HepG2 (cell line): ENCODE data around the gene FHL1. TPM values are rescaled to one million over a fixed set of nuclear protein-coding genes. Genes with fewer than 3 reads are reported as not detected.

ENCODE experiments used
- ATAC-seq: fragments of 200-7000 bp; cut with Tn5 transposase; 3 replicates; pipeline ENCODE4 v1.9.1; 2020; ENCODE audit warnings: mild to moderate bottlenecking, moderate library complexity
- BruUV-seq: library from RNA; stranded (reverse); fragments of 400-500 nt; replicated peaks from 2 replicates; lab custom pipeline; 2021; lab: Mats Ljungman, UMichigan
- CTCF ChIA-PET: fragments of 300-600 bp; formaldehyde crosslinking; extraction: SDS; loops from one replicate; lab custom pipeline; 2021; ENCODE audit warnings: low total read pairs, inconsistent platforms, low intra/inter-chr PET ratio; lab: Yijun Ruan, JAX
- POLR2A ChIA-PET: fragments of 350-600 bp; sonication (Branson Sonifier 250); formaldehyde crosslinking; loops from one replicate; lab custom pipeline; 2020; ENCODE audit warnings: antibody characterized with exemption, inconsistent platforms; lab: Yijun Ruan, JAX
- DNase-seq: peaks from one replicate; pipeline ENCODE4 v3.0.0-alpha.2; 2015; ENCODE audit warnings: low spot score
- FAIRE-seq: peaks from 3 replicates; lab custom pipeline; 2011; peaks lifted over from hg19 to GRCh38; lab: Jason Lieb, UNC
- H2AFZ ChIP-seq: one replicate; pipeline ENCODE4 v1.6.1; 2011; ENCODE audit warnings: low read length, inconsistent platforms
- H3K27ac ChIP-seq: fragments of 300-600 bp; 3 replicates; pipeline ENCODE4 v1.8.0; 2011; ENCODE audit warnings: mixed run types, mild to moderate bottlenecking, mixed read lengths, low read length, inconsistent platforms; ENCODE audit not compliant: insufficient read depth; ENCODE audit errors: extremely low read length
- H3K27me3 ChIP-seq, 2 experiments: fragments of 200-600 bp in 1 of 2; 2 replicates in 1 of 2; 3 replicates in 1 of 2; pipeline versions ENCODE4 v1.6.0 to v1.8.0; 2011; ENCODE audit warnings: low read length in 2 of 2, mild to moderate bottlenecking in 2 of 2, moderate library complexity in 2 of 2, inconsistent platforms in 1 of 2; ENCODE audit not compliant: insufficient read depth in 2 of 2, control insufficient read depth in 1 of 2
- H3K36me3 ChIP-seq, 2 experiments: fragments of 200-600 bp in 1 of 2; replicated peaks in 1 of 2; 2 replicates in 1 of 2; 3 replicates in 1 of 2; pipeline versions ENCODE4 v1.5.1 to v1.8.0; 2011; ENCODE audit warnings: low read length in 2 of 2, inconsistent platforms in 1 of 2; ENCODE audit not compliant: insufficient read depth in 2 of 2, control insufficient read depth in 1 of 2
- H3K4me1 ChIP-seq: 2 replicates; pipeline ENCODE4 v1.5.1; 2012; ENCODE audit warnings: low read length, inconsistent platforms; ENCODE audit not compliant: insufficient read depth
- H3K4me2 ChIP-seq: 2 replicates; pipeline ENCODE4 v1.6.0; 2011; ENCODE audit warnings: low read depth, low read length, inconsistent platforms
- H3K4me3 ChIP-seq, 3 experiments: fragments of 200-600 bp in 1 of 3; sonication (generic), shearing (Covaris generic) in 1 of 3; replicated peaks in 1 of 3; 2 replicates each; pipeline ENCODE4 v1.5.1; 2011 to 2016; ENCODE audit warnings: low read length in 3 of 3, inconsistent platforms in 2 of 3, low read depth in 2 of 3, mild to moderate bottlenecking in 2 of 3, control low read depth in 1 of 3, mixed read lengths in 1 of 3; ENCODE audit not compliant: insufficient read depth in 1 of 3
- H3K79me2 ChIP-seq: one replicate; pipeline ENCODE4 v1.6.1; 2011; ENCODE audit warnings: low read length, inconsistent platforms; ENCODE audit not compliant: insufficient read depth
- H3K9ac ChIP-seq: 2 replicates; pipeline ENCODE4 v1.6.0; 2011; ENCODE audit warnings: mild to moderate bottlenecking, low read depth, low read length, inconsistent platforms; ENCODE audit not compliant: insufficient read depth
- H3K9me3 ChIP-seq: 2 replicates; pipeline ENCODE4 v1.5.1; 2012; ENCODE audit warnings: mild to moderate bottlenecking, low read length
- H4K20me1 ChIP-seq: 2 replicates; pipeline ENCODE4 v1.6.0; 2011; ENCODE audit warnings: inconsistent platforms, mild to moderate bottlenecking, low read length, moderate library complexity; ENCODE audit not compliant: insufficient read depth
- CEBPG ChIP-seq: IDR thresholded peaks from 2 replicates; pipeline ENCODE4 v1.6.1; 2016
- HNRNPLL ChIP-seq: fragments of 200-400 bp; formaldehyde crosslinking; IDR thresholded peaks from 2 replicates; pipeline ENCODE4 v1.6.1; 2017; ENCODE audit warnings: mild to moderate bottlenecking, low read depth, low read length; ENCODE audit not compliant: poor library complexity, severe bottlenecking
- ISL2 ChIP-seq: sonication (generic); formaldehyde crosslinking; IDR thresholded peaks from 2 replicates; pipeline ENCODE4 v1.5.0; 2020; ENCODE audit warnings: missing genetic modification reagents
- MXD4 ChIP-seq: IDR thresholded peaks from 2 replicates; pipeline ENCODE4 v1.6.1; 2016; ENCODE audit warnings: mild to moderate bottlenecking, missing biosample characterization, missing genetic modification reagents
- NFKBIZ ChIP-seq: IDR thresholded peaks from 2 replicates; pipeline ENCODE4 v1.6.1; 2018; ENCODE audit warnings: missing genetic modification reagents, missing compliant biosample characterization
- SNRNP70 ChIP-seq: fragments of 200-400 bp; formaldehyde crosslinking; IDR thresholded peaks from 2 replicates; pipeline ENCODE4 v1.6.1; 2017; ENCODE audit warnings: mild to moderate bottlenecking, low read depth, low read length, moderate library complexity
- SOX13 ChIP-seq, 3 experiments: fragments of 450-650 bp in 1 of 3; sonication (generic) in 1 of 3; formaldehyde crosslinking in 1 of 3; IDR thresholded peaks in 2 of 3; conservative IDR thresholded peaks in 1 of 3; 2 replicates each; pipeline versions ENCODE4 v1.5.0 to v1.6.1; 2016 to 2020; ENCODE audit warnings: antibody characterized with exemption in 1 of 3, mild to moderate bottlenecking in 1 of 3, missing compliant biosample characterization in 1 of 3, missing genetic modification reagents in 1 of 3, moderate library complexity in 1 of 3
- TP53 ChIP-seq: sonication (generic); formaldehyde crosslinking; conservative IDR thresholded peaks from 2 replicates; pipeline ENCODE4 v1.4.0; 2020; ENCODE audit warnings: missing genetic modification reagents
- YY1 ChIP-seq: IDR thresholded peaks from 2 replicates; pipeline ENCODE4 v1.6.1; 2011; ENCODE audit warnings: low read length, low read depth, moderate library complexity, mild to moderate bottlenecking; ENCODE audit not compliant: insufficient read depth, insufficient replicate concordance
- ZNF382 ChIP-seq: sonication (generic); formaldehyde crosslinking; IDR thresholded peaks from 2 replicates; pipeline ENCODE4 v1.5.0; 2020; ENCODE audit warnings: missing genetic modification reagents, mild to moderate bottlenecking, borderline replicate concordance
- ZNF556 ChIP-seq: sonication (generic); formaldehyde crosslinking; IDR thresholded peaks from 2 replicates; pipeline ENCODE4 v1.4.0; 2020; ENCODE audit warnings: mild to moderate bottlenecking, missing genetic modification reagents, borderline replicate concordance
- WGBS: methylation state at CpG from one replicate; pipeline ENCODE4 v1.1.6; 2017; ENCODE audit warnings: low lambda C conversion rate; 5-methylcytosine and 5-hydroxymethylcytosine counted together
- in situ Hi-C: cut with HindIII; loops from 2 replicates; pipeline ENCODE4 v1.10.0; 2017; ENCODE audit warnings: low pct_unique_long_range_greater_than_20kb; ENCODE audit not compliant: extremely low pct_ligation_motif_present
- intact Hi-C: fragments of 100-400 bp; cut with micrococcal nuclease; formaldehyde crosslinking; loops from one replicate; pipeline ENCODE4 v1.10.0; 2022; ENCODE audit not compliant: unreplicated experiment
- polyA plus RNA-seq, 8 experiments: library from polyadenylated mRNA; depleted of rRNA in 3 of 8; stranded (reverse) in 7 of 8; unstranded in 1 of 8; fragments of >200 nt; fragmentation: Illumina TruSeq in 4 of 8; extraction: Trizol in 4 of 8; gene quantifications; 2 replicates each; pipeline versions ENCODE4 v1.2.1 to v1.2.3, GENCODE V29; 2011 to 2016; ENCODE audit warnings: low read depth in 4 of 8, missing spikeins in 1 of 8, mixed read lengths in 1 of 8; ENCODE audit not compliant: insufficient read depth in 1 of 8
- total RNA-seq, 5 experiments: library from RNA; depleted of rRNA; stranded (reverse); fragments of >200 nt; fragmentation: Illumina TruSeq; extraction: Trizol; gene quantifications; 2 replicates each; pipeline ENCODE4 v1.2.3, GENCODE V29; 2016; ENCODE audit warnings: low read depth in 1 of 5
- TF ChIP-seq, protein P1 (sequence below): sonication (generic); formaldehyde crosslinking; IDR thresholded peaks from 2 replicates; pipeline ENCODE4 v1.4.0; 2020; ENCODE audit warnings: missing genetic modification reagents, borderline replicate concordance
- TF ChIP-seq, protein P2 (sequence below): fragments of 450-650 bp; IDR thresholded peaks from 2 replicates; pipeline ENCODE4 v1.6.1; 2016

Gene FHL1
- total and polyA plus RNA-seq, 2 of the 13 experiments (the other 11 are each of a cell fraction or from before 2014, with no cell fraction given), result 0.33 TPM; not detected in 1

DNA sequence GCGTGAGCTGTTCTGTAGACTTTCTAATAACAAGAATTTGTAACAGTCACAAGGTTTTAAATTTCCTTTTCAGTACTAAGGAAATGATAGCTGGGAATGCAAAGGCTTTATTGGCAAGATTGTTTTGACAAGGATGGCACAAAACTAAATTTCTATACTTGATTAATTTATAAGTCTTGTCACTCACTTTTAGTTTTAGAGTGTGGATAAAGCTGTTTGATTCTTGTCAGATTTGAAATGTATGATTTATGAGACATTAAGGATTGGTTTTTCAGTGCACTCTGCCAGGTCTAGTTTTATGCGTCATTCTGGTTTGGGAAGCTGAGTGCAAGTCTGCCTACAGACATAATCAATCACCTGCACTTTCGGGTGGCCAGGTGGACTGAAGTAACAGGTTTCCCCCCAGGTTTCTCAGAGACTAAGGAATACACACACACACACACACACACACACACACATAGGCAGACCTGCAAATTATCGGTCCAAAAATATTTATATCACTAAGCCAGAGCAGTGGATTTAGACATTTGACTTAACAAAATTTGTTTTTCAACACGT, 9.3 kb downstream of the FHL1 start:
- ATAC-seq (no peak), DNase-seq (no peak), FAIRE-seq (no peak)
- 33% methylated on average over 3 of the region's 5 CpGs for WGBS
- Histone ChIP-seq H3K4me3 (no peak overlapping the region), H3K4me1 (no peaks in the 10 kb centered on the region), H3K9ac (no peak overlapping the region), H3K36me3 (no peaks in the 10 kb centered on the region), H3K9me3 (no peaks in the 10 kb centered on the region), H3K27ac (no peak overlapping the region), H3K4me2 (no peak overlapping the region), H4K20me1 (no peaks in the 10 kb centered on the region), H3K27me3 (no peaks in the 10 kb centered on the region), H3K79me2 (no peaks in the 10 kb centered on the region), H2AFZ (no peak overlapping the region)
- BruUV-seq, result no TSS peak
- intact Hi-C loops (no loop called here), in situ Hi-C loops (no loop called here)
- TF ChIP-seq ISL2 (CRISPR knock-in tag), result no peak
- TF ChIP-seq SOX13 (IDR thresholded peaks at IDR 0.05), result no peak
- no peak for TF ChIP-seq SOX13 (CRISPR knock-in tag; conservative IDR thresholded peaks at IDR 0.05 in 1 of 2, IDR thresholded peaks at IDR 0.05 in 1 of 2)
- TF ChIP-seq YY1, result no peak
- TF ChIP-seq ZNF556, result no peak
- no peak for TF ChIP-seq TP53 (CRISPR knock-in tag)
- no peak for TF ChIP-seq CEBPG (CRISPR knock-in tag)
- TF ChIP-seq MXD4 (CRISPR knock-in tag), result no peak
- TF ChIP-seq SNRNP70, result no peak
- TF ChIP-seq, protein P1, sequence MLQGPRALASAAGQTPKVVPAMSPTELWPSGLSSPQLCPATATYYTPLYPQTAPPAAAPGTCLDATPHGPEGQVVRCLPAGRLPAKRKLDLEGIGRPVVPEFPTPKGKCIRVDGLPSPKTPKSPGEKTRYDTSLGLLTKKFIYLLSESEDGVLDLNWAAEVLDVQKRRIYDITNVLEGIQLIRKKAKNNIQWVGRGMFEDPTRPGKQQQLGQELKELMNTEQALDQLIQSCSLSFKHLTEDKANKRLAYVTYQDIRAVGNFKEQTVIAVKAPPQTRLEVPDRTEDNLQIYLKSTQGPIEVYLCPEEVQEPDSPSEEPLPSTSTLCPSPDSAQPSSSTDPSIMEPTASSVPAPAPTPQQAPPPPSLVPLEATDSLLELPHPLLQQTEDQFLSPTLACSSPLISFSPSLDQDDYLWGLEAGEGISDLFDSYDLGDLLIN (CRISPR knock-in tag), result no peak
- TF ChIP-seq NFKBIZ, result no peak
- TF ChIP-seq ZNF382 (CRISPR knock-in tag), result no peak
- TF ChIP-seq HNRNPLL, result no peak
- TF ChIP-seq, protein P2, sequence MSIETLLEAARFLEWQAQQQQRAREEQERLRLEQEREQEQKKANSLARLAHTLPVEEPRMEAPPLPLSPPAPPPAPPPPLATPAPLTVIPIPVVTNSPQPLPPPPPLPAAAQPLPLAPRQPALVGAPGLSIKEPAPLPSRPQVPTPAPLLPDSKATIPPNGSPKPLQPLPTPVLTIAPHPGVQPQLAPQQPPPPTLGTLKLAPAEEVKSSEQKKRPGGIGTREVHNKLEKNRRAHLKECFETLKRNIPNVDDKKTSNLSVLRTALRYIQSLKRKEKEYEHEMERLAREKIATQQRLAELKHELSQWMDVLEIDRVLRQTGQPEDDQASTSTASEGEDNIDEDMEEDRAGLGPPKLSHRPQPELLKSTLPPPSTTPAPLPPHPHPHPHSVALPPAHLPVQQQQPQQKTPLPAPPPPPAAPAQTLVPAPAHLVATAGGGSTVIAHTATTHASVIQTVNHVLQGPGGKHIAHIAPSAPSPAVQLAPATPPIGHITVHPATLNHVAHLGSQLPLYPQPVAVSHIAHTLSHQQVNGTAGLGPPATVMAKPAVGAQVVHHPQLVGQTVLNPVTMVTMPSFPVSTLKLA, result no peak
- CTCF ChIA-PET, result no interaction called here
- POLR2A ChIA-PET, result no interaction called here
